ENCODE data around the gene OXSR1. TPM values are rescaled to one million over a fixed set of nuclear protein-coding genes. Genes with fewer than 3 reads are reported as not detected.

Gene OXSR1
- total RNA-seq, 1 experiment from 2014 or later, result 33.2 TPM

DNA sequence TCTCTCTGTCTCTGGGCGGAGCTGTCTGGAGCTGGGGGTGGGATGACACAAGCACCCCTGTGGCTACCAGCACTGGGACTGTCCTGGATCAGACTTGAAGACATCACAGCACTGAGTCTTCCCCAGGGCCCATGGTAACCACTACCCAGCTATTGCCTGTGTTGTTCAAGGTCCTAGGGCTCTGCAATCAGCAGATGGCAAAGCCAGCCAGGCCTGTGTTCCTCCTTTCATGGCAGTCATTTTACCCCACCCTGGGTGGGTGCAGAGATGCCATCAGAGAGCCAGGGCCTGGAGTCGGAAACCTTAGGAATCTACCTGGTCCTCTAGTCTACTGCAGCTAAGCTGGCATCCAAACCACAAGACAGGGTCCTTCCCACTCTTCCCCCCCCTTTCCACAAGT is 38.4 kb downstream of the OXSR1 start:
- ChIA-PET CTCF (no interaction called here), POLR2A (interaction anchor here (0.6 kb wide), 1 partner anchor 9 kb away, joined by 3 read pairs; no protein-coding TSS in a partner anchor)
- H3K9me3 ChIP-seq (ENCODE audit: control insufficient read depth, insufficient read depth, low read depth, low read length), result no peaks in the 10 kb centered on the region
- TF ChIP-seq TCF7L2 (IDR thresholded peaks at IDR 0.05; ENCODE audit: low read depth, low read length) (no peak), POLR2AphosphoS5 (IDR thresholded peaks at IDR 0.05; ENCODE audit: low read depth, low read length) (no peak), SIN3A (IDR thresholded peaks at IDR 0.05; ENCODE audit: borderline replicate concordance, insufficient read depth, low read depth, low read length) (no peak)
- TF ChIP-seq, protein P1, sequence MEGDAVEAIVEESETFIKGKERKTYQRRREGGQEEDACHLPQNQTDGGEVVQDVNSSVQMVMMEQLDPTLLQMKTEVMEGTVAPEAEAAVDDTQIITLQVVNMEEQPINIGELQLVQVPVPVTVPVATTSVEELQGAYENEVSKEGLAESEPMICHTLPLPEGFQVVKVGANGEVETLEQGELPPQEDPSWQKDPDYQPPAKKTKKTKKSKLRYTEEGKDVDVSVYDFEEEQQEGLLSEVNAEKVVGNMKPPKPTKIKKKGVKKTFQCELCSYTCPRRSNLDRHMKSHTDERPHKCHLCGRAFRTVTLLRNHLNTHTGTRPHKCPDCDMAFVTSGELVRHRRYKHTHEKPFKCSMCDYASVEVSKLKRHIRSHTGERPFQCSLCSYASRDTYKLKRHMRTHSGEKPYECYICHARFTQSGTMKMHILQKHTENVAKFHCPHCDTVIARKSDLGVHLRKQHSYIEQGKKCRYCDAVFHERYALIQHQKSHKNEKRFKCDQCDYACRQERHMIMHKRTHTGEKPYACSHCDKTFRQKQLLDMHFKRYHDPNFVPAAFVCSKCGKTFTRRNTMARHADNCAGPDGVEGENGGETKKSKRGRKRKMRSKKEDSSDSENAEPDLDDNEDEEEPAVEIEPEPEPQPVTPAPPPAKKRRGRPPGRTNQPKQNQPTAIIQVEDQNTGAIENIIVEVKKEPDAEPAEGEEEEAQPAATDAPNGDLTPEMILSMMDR (IDR thresholded peaks at IDR 0.05), result no peak
- TF ChIP-seq, protein P2, sequence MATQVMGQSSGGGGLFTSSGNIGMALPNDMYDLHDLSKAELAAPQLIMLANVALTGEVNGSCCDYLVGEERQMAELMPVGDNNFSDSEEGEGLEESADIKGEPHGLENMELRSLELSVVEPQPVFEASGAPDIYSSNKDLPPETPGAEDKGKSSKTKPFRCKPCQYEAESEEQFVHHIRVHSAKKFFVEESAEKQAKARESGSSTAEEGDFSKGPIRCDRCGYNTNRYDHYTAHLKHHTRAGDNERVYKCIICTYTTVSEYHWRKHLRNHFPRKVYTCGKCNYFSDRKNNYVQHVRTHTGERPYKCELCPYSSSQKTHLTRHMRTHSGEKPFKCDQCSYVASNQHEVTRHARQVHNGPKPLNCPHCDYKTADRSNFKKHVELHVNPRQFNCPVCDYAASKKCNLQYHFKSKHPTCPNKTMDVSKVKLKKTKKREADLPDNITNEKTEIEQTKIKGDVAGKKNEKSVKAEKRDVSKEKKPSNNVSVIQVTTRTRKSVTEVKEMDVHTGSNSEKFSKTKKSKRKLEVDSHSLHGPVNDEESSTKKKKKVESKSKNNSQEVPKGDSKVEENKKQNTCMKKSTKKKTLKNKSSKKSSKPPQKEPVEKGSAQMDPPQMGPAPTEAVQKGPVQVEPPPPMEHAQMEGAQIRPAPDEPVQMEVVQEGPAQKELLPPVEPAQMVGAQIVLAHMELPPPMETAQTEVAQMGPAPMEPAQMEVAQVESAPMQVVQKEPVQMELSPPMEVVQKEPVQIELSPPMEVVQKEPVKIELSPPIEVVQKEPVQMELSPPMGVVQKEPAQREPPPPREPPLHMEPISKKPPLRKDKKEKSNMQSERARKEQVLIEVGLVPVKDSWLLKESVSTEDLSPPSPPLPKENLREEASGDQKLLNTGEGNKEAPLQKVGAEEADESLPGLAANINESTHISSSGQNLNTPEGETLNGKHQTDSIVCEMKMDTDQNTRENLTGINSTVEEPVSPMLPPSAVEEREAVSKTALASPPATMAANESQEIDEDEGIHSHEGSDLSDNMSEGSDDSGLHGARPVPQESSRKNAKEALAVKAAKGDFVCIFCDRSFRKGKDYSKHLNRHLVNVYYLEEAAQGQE (IDR thresholded peaks at IDR 0.05; ENCODE audit: insufficient read depth in 1 of 2, low read depth in 2 of 2, low read length in 1 of 2), result no peak
- no peaks in the 10 kb centered on the region for H3K4me1 ChIP-seq (ENCODE audit: control insufficient read depth, insufficient read depth, low read length)
- H3K4me3 ChIP-seq (ENCODE audit: low read depth in 2 of 2, low read length in 2 of 2), result no peak overlapping the region
- no TSS peak for BruUV-seq (replicated peaks)
- in situ Hi-C loops (cut with HindIII; ENCODE audit: low pct_unique_long_range_greater_than_20kb, low sequenced_read_pairs), result no loop called here
- ATAC-seq, result no peak
- H3K27ac ChIP-seq (ENCODE audit: low read length), result no peak overlapping the region
- H3K27me3 ChIP-seq (ENCODE audit: control insufficient read depth, insufficient read depth, low read length), result no peaks in the 10 kb centered on the region
- intact Hi-C loops (cut with micrococcal nuclease; ENCODE audit: unreplicated experiment), result no loop called here
- H3K36me3 ChIP-seq (ENCODE audit: control insufficient read depth, insufficient read depth, low read length), result peaks cover 2% of the 10 kb centered on the region; the same call in 1 of the 2 replicates
- no peak for DNase-seq (ENCODE audit: low read depth, low spot score)

- TF ChIP-seq SIN3A (IDR thresholded peaks at IDR 0.05; ENCODE audit: borderline replicate concordance, insufficient read depth, low read depth, low read length) (no peak), TCF7L2 (IDR thresholded peaks at IDR 0.05; ENCODE audit: low read depth, low read length) (no peak), POLR2AphosphoS5 (IDR thresholded peaks at IDR 0.05; ENCODE audit: low read depth, low read length) (no peak)
- TF ChIP-seq, protein P1 (IDR thresholded peaks at IDR 0.05), result no peak
- TF ChIP-seq, protein P2 (IDR thresholded peaks at IDR 0.05; ENCODE audit: insufficient read depth in 1 of 2, low read depth in 2 of 2, low read length in 1 of 2), result no peak
- H3K36me3 ChIP-seq (ENCODE audit: control insufficient read depth, insufficient read depth, low read length), result peaks cover 2% of the 10 kb centered on the region; the same call in 1 of the 2 replicates
These were observed 39.5 kb downstream of the OXSR1 start for GRCh38 chr3:38204599-38205471.

More at GRCh38 chr3:38204599-38205471, 39.5 kb downstream of the OXSR1 start:
- ChIA-PET CTCF (no interaction called here), POLR2A (no interaction called here)
- DNase-seq (ENCODE audit: low read depth, low spot score) (no peak), ATAC-seq (no peak)
- Histone ChIP-seq H3K27me3 (ENCODE audit: control insufficient read depth, insufficient read depth, low read length) (no peaks in the 10 kb centered on the region), H3K4me3 (ENCODE audit: low read depth in 2 of 2, low read length in 2 of 2) (no peak overlapping the region), H3K9me3 (ENCODE audit: control insufficient read depth, insufficient read depth, low read depth, low read length) (no peaks in the 10 kb centered on the region), H3K27ac (ENCODE audit: low read length) (no peak overlapping the region), H3K4me1 (ENCODE audit: control insufficient read depth, insufficient read depth, low read length) (no peaks in the 10 kb centered on the region)
- in situ Hi-C loops (cut with HindIII; ENCODE audit: low pct_unique_long_range_greater_than_20kb, low sequenced_read_pairs), result no loop called here
- BruUV-seq (replicated peaks), result no TSS peak
- intact Hi-C loops (cut with micrococcal nuclease; ENCODE audit: unreplicated experiment), result no loop called here

Data from Panc1 (cell line).